HG03045 (cell line): ENCODE data around the gene MLXIP.
"Not testable (repeated sequence)": the region's sequence is repeated elsewhere in the genome, so short reads cannot be mapped to it uniquely, and the experiment has no call there.

Experiments used
- ATAC-seq: cut with Tn5 transposase; IDR thresholded peaks from one replicate; pipeline ENCODE4 v1.9.1; 2021; ENCODE audit warnings: mild to moderate bottlenecking, moderate library complexity; ENCODE audit not compliant: unreplicated experiment

The MLXIP gene

GRCh38 chr12:122145505-122146330, 67.2 kb downstream of the MLXIP start:
- no peak for ATAC-seq

- ATAC-seq = no peak
Measured at GRCh38 chr12:122147514-122148290, 69.1 kb downstream of the MLXIP start.

- ATAC-seq = no peak
Measured at GRCh38 chr12:122148657-122149056, 70.1 kb downstream of the MLXIP start.

GRCh38 chr12:122150127-122150681, 71.6 kb downstream of the MLXIP start:
- ATAC-seq = no peak

GRCh38 chr12:122152754-122153153, 74.2 kb downstream of the MLXIP start:
- ATAC-seq = no peak

- ATAC-seq = no peak
Measured at GRCh38 chr12:122155705-122156104, 77.1 kb downstream of the MLXIP start.

GRCh38 chr12:122158700-122159285, 80.2 kb downstream of the MLXIP start:
- no peak for ATAC-seq

- no peak for ATAC-seq
Measured at GRCh38 chr12:122159882-122160281, 81.3 kb downstream of the MLXIP start.

GRCh38 chr12:122160761-122161160, 82.2 kb downstream of the MLXIP start:
- ATAC-seq = no peak

- no peak for ATAC-seq
Measured at GRCh38 chr12:122161682-122162081, 83.1 kb downstream of the MLXIP start.

- no peak for ATAC-seq
Measured at GRCh38 chr12:122162976-122163375, 84.4 kb downstream of the MLXIP start.

GRCh38 chr12:122166422-122167349, 88.1 kb downstream of the MLXIP start:
- peak; percentile 62 for ATAC-seq

GRCh38 chr12:122167356-122167925, 88.9 kb downstream of the MLXIP start:
- no peak for ATAC-seq

- ATAC-seq = no peak
Measured at GRCh38 chr12:122168492-122168891, 89.9 kb downstream of the MLXIP start.

GRCh38 chr12:122171399-122171798, 92.8 kb downstream of the MLXIP start:
- no peak for ATAC-seq

- ATAC-seq = no peak
Measured at GRCh38 chr12:122172262-122172939, 93.8 kb downstream of the MLXIP start.

- no peak for ATAC-seq
Measured at GRCh38 chr12:122174155-122174845, 95.7 kb downstream of the MLXIP start, which contains the start of gene IL31. TSS of gene IL31 (minus strand) at chr12:122174221. CDS start at chr12:122174172, 49 bp downstream.

GRCh38 chr12:122176473-122176872, 97.9 kb downstream of the MLXIP start:
- ATAC-seq = not testable (repeated sequence)
